Tibial nerve (tissue), 4 donors: Measurements from ENCODE around the gene BTG2. TPM values are rescaled to one million over a fixed set of nuclear protein-coding genes. Genes with fewer than 3 reads are reported as not detected.
"Not testable (repeated sequence)": the region's sequence is repeated elsewhere in the genome, so short reads cannot be mapped to it uniquely, and the experiment has no call there.

Source experiments
- DNase-seq, 2 donors: peaks; one replicate each; pipeline ENCODE4 v3.0.0-alpha.2; 2019; ENCODE audit warnings: low spot score in 2 of 2
- H3K27ac ChIP-seq, 4 donors: fragments of 200-600 bp; sonication (generic) in 3 of 4; one replicate each; pipeline ENCODE4 v1.5.1; 2017 to 2019; ENCODE audit warnings: mild to moderate bottlenecking in 1 of 4
- H3K27me3 ChIP-seq, 2 donors: fragments of 200-600 bp; sonication (generic) in 1 of 2; one replicate each; pipeline versions ENCODE4 v1.5.1 to v1.6.0; 2017 to 2019
- H3K36me3 ChIP-seq, 3 donors: fragments of 200-600 bp; sonication (generic); one replicate each; pipeline ENCODE4 v1.5.1; 2018 to 2019
- H3K4me1 ChIP-seq, 4 donors: fragments of 200-600 bp; sonication (generic) in 3 of 4; one replicate each; pipeline ENCODE4 v1.5.1; 2017 to 2019
- H3K4me3 ChIP-seq, 4 donors: fragments of 200-600 bp; sonication (generic) in 3 of 4; one replicate each; pipeline ENCODE4 v1.5.1; 2017 to 2019; ENCODE audit warnings: mild to moderate bottlenecking in 1 of 4, moderate library complexity in 1 of 4
- H3K9me3 ChIP-seq, 4 donors: fragments of 200-600 bp; sonication (generic) in 3 of 4; one replicate each; pipeline ENCODE4 v1.5.1; 2017 to 2019
- CTCF ChIP-seq, 5 experiments: fragments of 200-600 bp in 3 of 5; fragments of 450-650 bp in 2 of 5; sonication (generic) in 3 of 5; IDR thresholded peaks; one replicate each; pipeline ENCODE4 v1.5.1; 2016 to 2019; ENCODE audit warnings: antibody characterized with exemption in 5 of 5, mild to moderate bottlenecking in 3 of 5, moderate library complexity in 2 of 5
- EP300 ChIP-seq, 2 donors: sonication (generic); formaldehyde crosslinking; IDR thresholded peaks; one replicate each; pipeline ENCODE4 v1.6.1; 2017; ENCODE audit warnings: antibody characterized with exemption in 2 of 2, mild to moderate bottlenecking in 1 of 2
- POLR2A ChIP-seq, 2 donors: fragments of 450-650 bp; IDR thresholded peaks; one replicate each; pipeline ENCODE4 v1.6.1; 2017; ENCODE audit warnings: antibody characterized with exemption in 2 of 2, mild to moderate bottlenecking in 2 of 2, moderate library complexity in 2 of 2
- WGBS, 2 donors: methylation state at CpG; one replicate each; pipeline ENCODE4 v1.1.5; 2018; 5-methylcytosine and 5-hydroxymethylcytosine counted together
- total RNA-seq, 4 donors: library from RNA; depleted of rRNA; stranded (reverse); fragments of >200 nt; gene quantifications; one replicate each; pipeline ENCODE4 v1.1.0, GENCODE V29; 2016

Gene BTG2
- total RNA-seq, 4 donors from 2014 or later = 153 to 208 (median 177) TPM

DNA sequence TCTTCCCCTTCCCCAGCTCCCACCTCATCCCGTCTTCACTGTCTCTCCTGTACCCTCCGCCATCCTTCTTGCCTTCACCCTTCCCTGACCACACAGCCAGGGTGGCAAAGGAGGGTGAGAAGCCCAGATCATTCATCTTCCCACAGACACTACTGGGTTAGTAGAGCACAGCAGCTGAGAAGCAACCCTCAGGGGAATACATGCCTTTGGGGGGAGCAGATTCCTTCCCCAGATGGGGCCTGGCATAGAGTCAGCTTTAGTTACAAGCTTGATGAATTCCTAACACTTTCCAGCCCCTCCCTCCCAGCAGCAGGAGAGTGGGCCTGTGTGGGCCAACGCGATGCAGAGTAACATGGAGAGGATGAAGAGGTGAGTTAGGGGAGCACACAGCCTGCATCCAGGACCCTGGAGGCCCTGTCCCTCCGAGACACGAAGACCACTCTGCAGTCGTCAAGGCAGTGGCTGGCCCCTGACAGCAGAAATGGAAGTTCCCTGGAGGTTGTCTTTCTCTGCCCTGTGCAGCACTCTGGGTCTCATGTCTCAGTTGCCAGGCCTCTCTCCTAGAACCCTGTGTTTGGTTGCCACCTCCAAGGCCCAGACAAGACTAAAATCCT, 8.8 kb upstream of the BTG2 start:
- DNase-seq = no peak
- H3K36me3 ChIP-seq = no peaks in the 10 kb centered on the region
- no peak overlapping the region for H3K4me3 ChIP-seq
- H3K4me1 ChIP-seq = peaks cover 0 to 4% (median under 1%) of the 10 kb centered on the region in 4 donors
- no peaks in the 10 kb centered on the region for H3K27me3 ChIP-seq
- H3K9me3 ChIP-seq = no peaks in the 10 kb centered on the region
- no peak overlapping the region for H3K27ac ChIP-seq
- TF ChIP-seq CTCF (IDR thresholded peaks at IDR 0.05) (no peak), POLR2A (IDR thresholded peaks at IDR 0.05) (no peak), EP300 (IDR thresholded peaks at IDR 0.05) (no peak)
- WGBS, 2 donors = 83 to 86% methylated on average over 7 of the region's 7 CpGs

DNA sequence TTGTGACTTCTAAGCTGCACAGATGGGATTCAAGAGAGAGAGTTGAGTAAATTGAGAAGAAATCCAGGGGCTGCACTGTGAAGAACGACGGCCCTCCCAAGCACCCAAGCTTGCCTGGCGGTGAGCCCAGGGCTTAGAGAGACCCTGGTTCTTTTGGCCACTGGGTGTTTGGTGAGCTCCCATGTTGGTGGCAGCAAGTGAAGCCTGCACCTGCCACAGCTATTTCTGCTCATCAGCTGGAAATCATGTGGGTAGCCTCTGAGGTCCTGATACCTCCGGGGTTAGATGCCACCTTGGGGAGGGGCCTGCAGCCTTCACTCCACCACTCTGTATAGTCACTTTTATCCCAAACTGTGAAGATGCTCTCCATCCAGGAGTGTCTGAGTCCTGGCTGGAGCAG, 6.2 kb upstream of the BTG2 start:
- TF ChIP-seq CTCF (IDR thresholded peaks at IDR 0.05) (no peak), EP300 (IDR thresholded peaks at IDR 0.05) (no peak)
- no peak for DNase-seq
- Histone ChIP-seq H3K27ac (no peak overlapping the region), H3K27me3 (no peaks in the 10 kb centered on the region), H3K9me3 (no peaks in the 10 kb centered on the region), H3K4me1 (peaks cover 0 to 3% (median 0%) of the 10 kb centered on the region in 4 donors), H3K4me3 (no peak overlapping the region), H3K36me3 (no peaks in the 10 kb centered on the region)
- 78 to 91% methylated on average over 4 of the region's 4 CpGs for WGBS, 2 donors

DNA sequence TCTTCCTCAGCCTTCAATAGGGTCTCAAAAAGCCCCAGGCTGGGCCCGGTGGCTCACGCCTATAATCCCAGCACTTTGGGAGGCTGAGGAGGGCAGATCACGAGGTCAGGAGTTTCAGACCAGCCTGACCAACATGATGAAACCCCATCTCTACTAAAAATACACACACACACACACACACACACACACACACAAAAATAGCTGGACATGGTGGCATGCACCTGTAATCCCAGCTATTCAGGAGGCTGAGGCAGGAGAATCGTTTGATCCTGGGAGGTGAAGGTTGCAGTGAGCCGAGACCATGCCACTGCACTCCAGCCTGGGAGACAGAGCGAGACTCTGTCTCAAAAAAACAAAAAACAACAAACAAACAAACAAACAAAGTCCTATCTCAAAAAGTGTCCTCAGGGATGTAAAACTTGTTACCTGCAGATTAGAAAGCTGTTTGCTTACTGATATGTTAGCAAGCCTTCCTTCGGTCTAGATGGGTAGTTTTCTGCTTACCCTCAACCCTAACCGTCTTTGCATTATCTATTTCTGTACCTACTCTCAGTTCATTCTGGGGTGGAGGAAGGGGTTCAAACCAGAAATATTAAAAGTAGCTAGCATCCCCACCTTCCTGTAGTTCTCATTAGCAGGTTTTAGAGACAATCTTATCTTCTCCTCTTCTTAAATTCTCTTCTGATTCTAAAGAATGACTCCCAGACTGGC, 5.4 kb upstream of the BTG2 start:
- H3K36me3 ChIP-seq, H3K4me1 ChIP-seq, H3K4me3 ChIP-seq, H3K9me3 ChIP-seq, H3K27ac ChIP-seq, DNase-seq, H3K27me3 ChIP-seq: not testable (repeated sequence)
- WGBS, 2 donors = 88 to 91% methylated on average over 8 of the region's 8 CpGs

- Histone ChIP-seq H3K4me1 (peaks cover 0 to 11% (median 2%) of the 10 kb centered on the region in 4 donors), H3K27ac (no peak overlapping the region), H3K9me3 (no peaks in the 10 kb centered on the region), H3K36me3 (no peaks in the 10 kb centered on the region), H3K27me3 (no peaks in the 10 kb centered on the region), H3K4me3 (no peak overlapping the region)
- 78 to 87% methylated on average over 11 of the region's 11 CpGs for WGBS, 2 donors
- no peak for DNase-seq
- TF ChIP-seq CTCF (IDR thresholded peaks at IDR 0.05) (no peak), POLR2A (IDR thresholded peaks at IDR 0.05) (no peak), EP300 (IDR thresholded peaks at IDR 0.05) (no peak)
These were observed 4.6 kb upstream of the BTG2 start for GRCh38 chr1:203300441-203301330.

- H3K27ac ChIP-seq = no peak overlapping the region
- H3K9me3 ChIP-seq = no peaks in the 10 kb centered on the region
- no peak for TF ChIP-seq EP300 (IDR thresholded peaks at IDR 0.05)
- no peaks in the 10 kb centered on the region for H3K27me3 ChIP-seq
- H3K36me3 ChIP-seq = no peaks in the 10 kb centered on the region
- DNase-seq = no peak
- H3K4me1 ChIP-seq = peaks cover 0 to 11% (median 2%) of the 10 kb centered on the region in 4 donors
- no peak overlapping the region for H3K4me3 ChIP-seq
These were observed 4.0 kb upstream of the BTG2 start for GRCh38 chr1:203301331-203301668.

DNA sequence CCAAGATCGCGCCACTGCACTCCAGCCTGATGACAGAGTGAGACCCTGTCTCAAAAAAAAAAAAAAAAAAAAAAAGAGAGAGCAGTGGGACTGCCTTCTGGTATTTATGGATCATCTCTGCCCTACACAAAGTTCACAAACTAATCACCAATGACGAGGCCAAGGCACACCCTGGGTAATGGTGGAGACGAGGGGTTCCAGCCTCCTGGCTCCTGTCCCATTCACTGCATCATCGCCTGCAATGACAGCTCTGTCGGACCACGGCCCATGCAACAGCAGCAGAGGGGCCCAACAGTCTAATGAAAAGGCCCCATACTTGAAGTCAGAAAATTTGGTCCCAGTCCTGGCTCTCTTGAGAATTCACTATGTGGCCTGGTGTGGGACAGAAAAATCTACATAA, 2.9 kb upstream of the BTG2 start:
- no peak for DNase-seq
- Histone ChIP-seq H3K27ac (peak overlapping the region in 1 of 4 donors; percentile 100), H3K36me3 (peaks cover 0 to 8% (median 6%) of the 10 kb centered on the region in 3 donors), H3K9me3 (no peaks in the 10 kb centered on the region), H3K4me3 (no peak overlapping the region), H3K4me1 (peaks cover 0 to 19% (median 7%) of the 10 kb centered on the region in 4 donors), H3K27me3 (no peaks in the 10 kb centered on the region)
- TF ChIP-seq EP300 (IDR thresholded peaks at IDR 0.05) = no peak
- no peak for TF ChIP-seq POLR2A (IDR thresholded peaks at IDR 0.05)
- no peak for TF ChIP-seq CTCF (IDR thresholded peaks at IDR 0.05)
- 90 to 91% methylated on average over 7 of the region's 7 CpGs for WGBS, 2 donors
